NCI-H187 treated with DMSO at 0.1 percent for 48 hours (cell line): ENCODE data around the gene MMRN1.

Experiments used
- DNase-seq: peaks from one replicate; lab custom pipeline; 2025; lab: John Stamatoyannopoulos, UW

MMRN1 gene

GRCh38 chr4:89995006-89995405, 100.4 kb downstream of the MMRN1 start:
- DNase-seq = no peak

DNA sequence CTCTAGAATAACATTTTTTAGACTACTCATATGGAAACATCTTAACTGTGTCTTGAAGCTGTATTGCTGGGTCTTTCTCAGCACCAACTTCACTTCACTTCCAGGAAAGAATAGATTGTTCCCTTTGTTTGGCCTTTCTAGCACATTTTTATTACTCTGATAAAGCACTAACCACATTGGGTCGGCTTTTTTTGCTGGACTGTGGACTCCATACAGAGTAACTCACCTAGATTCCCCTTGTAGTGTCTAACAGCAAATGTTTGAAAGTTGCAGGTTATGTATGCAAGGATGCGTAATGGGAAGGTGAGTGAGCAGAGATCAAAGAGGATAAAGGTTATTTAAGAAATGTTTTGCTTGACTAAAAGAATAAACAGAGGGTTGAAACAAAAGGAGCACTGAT, 101.2 kb downstream of the MMRN1 start:
- no peak for DNase-seq

GRCh38 chr4:89997171-89997704, 102.6 kb downstream of the MMRN1 start:
- no peak for DNase-seq

DNA sequence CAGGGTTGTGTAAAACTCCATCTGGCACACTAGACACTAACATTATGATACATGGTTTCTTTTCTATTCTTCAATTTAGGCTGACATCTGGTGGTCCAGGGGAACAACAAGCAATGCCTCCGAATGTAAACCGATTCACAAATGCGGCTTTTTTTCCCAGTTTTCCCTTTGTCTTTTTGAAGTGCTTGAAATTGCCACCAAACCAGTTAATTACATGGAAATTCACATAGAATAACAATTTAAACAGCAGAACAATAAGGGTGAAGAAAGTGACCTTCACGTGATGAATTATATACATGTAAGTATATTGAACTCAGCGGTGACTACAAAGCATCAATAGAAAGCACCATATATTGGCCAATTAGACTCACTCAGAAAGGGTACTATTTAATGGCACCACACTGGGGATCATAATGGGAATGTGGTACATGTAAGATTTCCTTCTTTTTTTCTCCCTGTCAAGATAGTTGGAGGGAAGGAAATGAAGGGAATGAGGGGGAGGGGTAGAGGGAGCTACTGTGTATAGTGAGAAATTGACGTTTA, 103.9 kb downstream of the MMRN1 start:
- DNase-seq = no peak

GRCh38 chr4:90001023-90001422, 106.4 kb downstream of the MMRN1 start:
- DNase-seq = no peak

- no peak for DNase-seq
These were observed 107.9 kb downstream of the MMRN1 start for GRCh38 chr4:90002441-90003062.
